ENCODE results near the gene TACC2.

DNA sequence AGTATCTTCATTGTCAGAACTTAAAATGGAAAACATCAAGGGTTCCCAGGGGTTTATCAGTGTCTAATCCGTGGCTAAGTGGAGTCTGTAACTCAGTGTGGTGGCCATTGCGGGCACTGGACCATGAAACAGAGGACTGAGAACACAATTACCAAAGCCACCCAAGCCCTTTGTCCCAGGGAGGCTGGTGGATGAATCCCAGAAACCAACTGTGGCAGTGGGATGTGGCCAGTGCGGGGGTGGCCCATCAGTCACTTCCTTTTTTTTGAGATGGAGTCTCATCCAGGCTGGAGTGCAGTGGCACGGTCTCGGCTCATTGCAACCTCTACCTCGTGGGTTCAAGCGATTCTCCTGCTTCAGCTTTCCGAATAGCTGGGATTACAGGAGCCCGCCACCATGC lies 61.8 kb downstream of the TACC2 start:
- TF ChIP-seq CTCF (IDR thresholded peaks at IDR 0.05 in 4 of 5, conservative IDR thresholded peaks at IDR 0.05 in 1 of 5): no peak
- TF ChIP-seq POLR2A (IDR thresholded peaks at IDR 0.05): no peak

All from gastrocnemius medialis (tissue), 4 donors.